H1 (cell line): ENCODE results near the gene WDFY4. TPM values are rescaled to one million over a fixed set of nuclear protein-coding genes. Genes with fewer than 3 reads are reported as not detected.

Experiments
- CTCF ChIA-PET: fragments of 300-600 bp; sonication (Branson Sonifier 250); formaldehyde crosslinking; loops from one replicate; lab custom pipeline; 2021; ENCODE audit not compliant: partially characterized antibody; lab: Charles Lee
- POLR2A ChIA-PET: fragments of 300-600 bp; sonication (Branson Sonifier 250); formaldehyde crosslinking; loops from one replicate; lab custom pipeline; 2021; ENCODE audit warnings: inconsistent platforms; ENCODE audit not compliant: partially characterized antibody; lab: Charles Lee
- DNase-seq, 2 experiments: peaks; one replicate each; pipeline versions ENCODE4 v3.0.0 to v3.0.0-alpha.2; 2010 to 2022; ENCODE audit warnings: low spot score in 2 of 2, low read depth in 1 of 2, mixed read lengths in 1 of 2
- FAIRE-seq: peaks from 2 replicates; lab custom pipeline; 2011; peaks lifted over from hg19 to GRCh38; lab: Jason Lieb, UNC
- H2AFZ ChIP-seq: 2 replicates; pipeline ENCODE4 v1.8.1; 2012; ENCODE audit warnings: low read length, inconsistent platforms
- H2AK5ac ChIP-seq: 2 replicates; pipeline ENCODE4 v1.6.1; 2013; ENCODE audit warnings: low read depth, low read length
- H2BK120ac ChIP-seq: replicated peaks from 2 replicates; pipeline ENCODE3; 2013; ENCODE audit warnings: low read depth, low read length, inconsistent platforms
- H2BK12ac ChIP-seq: 2 replicates; pipeline ENCODE4 v1.6.1; 2013; ENCODE audit warnings: low read depth, low read length
- H2BK15ac ChIP-seq: 2 replicates; pipeline ENCODE4 v1.6.1; 2013; ENCODE audit warnings: low read length
- H2BK20ac ChIP-seq: 2 replicates; pipeline ENCODE4 v1.6.1; 2013; ENCODE audit warnings: low read length
- H2BK5ac ChIP-seq: 2 replicates; pipeline ENCODE4 v1.6.1; 2013; ENCODE audit warnings: low read depth, low read length
- H3K14ac ChIP-seq: 2 replicates; pipeline ENCODE4 v1.6.1; 2013; ENCODE audit warnings: inconsistent platforms; ENCODE audit not compliant: insufficient read length
- H3K18ac ChIP-seq: 2 replicates; pipeline ENCODE4 v1.6.1; 2013; ENCODE audit warnings: low read length; ENCODE audit errors: extremely low read depth
- H3K23ac ChIP-seq: 2 replicates; pipeline ENCODE4 v1.6.1; 2013; ENCODE audit warnings: inconsistent platforms; ENCODE audit not compliant: insufficient read length
- H3K23me2 ChIP-seq: 2 replicates; pipeline ENCODE4 v1.6.1; 2013; ENCODE audit warnings: low read depth, low read length
- H3K27ac ChIP-seq: 2 replicates; pipeline ENCODE4 v1.6.1; 2011; ENCODE audit warnings: low read depth, low read length, inconsistent platforms
- H3K27me3 ChIP-seq, 4 experiments: replicated peaks in 1 of 4; 1 replicate in 1 of 4; 2 replicates in 3 of 4; pipeline versions ENCODE4 v1.6.1 to v1.8.1; 2011 to 2013; ENCODE audit warnings: low read length in 3 of 4, mild to moderate bottlenecking in 3 of 4, inconsistent platforms in 2 of 4, mixed read lengths in 2 of 4, moderate library complexity in 1 of 4; ENCODE audit not compliant: control insufficient read depth in 3 of 4, insufficient read depth in 3 of 4; ENCODE audit errors: extremely low read depth in 1 of 4
- H3K36me3 ChIP-seq, 4 experiments: 2 replicates each; pipeline versions ENCODE4 v1.6.1 to v1.8.1; 2011 to 2013; ENCODE audit warnings: mild to moderate bottlenecking in 4 of 4, low read length in 3 of 4, moderate library complexity in 2 of 4, control low read depth in 1 of 4, inconsistent platforms in 1 of 4; ENCODE audit not compliant: insufficient read depth in 4 of 4, control insufficient read depth in 2 of 4
- H3K4ac ChIP-seq: replicated peaks from 2 replicates; pipeline ENCODE3; 2013; ENCODE audit warnings: low read length, low read depth, mixed read lengths, inconsistent platforms; ENCODE audit not compliant: insufficient read length
- H3K4me1 ChIP-seq, 4 experiments: replicated peaks in 1 of 4; 1 replicate in 1 of 4; 2 replicates in 3 of 4; pipeline versions ENCODE4 v1.6.1 to v1.8.1; 2011 to 2013; ENCODE audit warnings: low read length in 3 of 4, inconsistent platforms in 2 of 4, mixed read lengths in 1 of 4; ENCODE audit not compliant: insufficient read depth in 4 of 4, control insufficient read depth in 3 of 4
- H3K4me2 ChIP-seq, 2 experiments: 2 replicates each; pipeline versions ENCODE4 v1.6.1 to v1.8.1; 2011 to 2013; ENCODE audit warnings: low read depth in 2 of 2, low read length in 2 of 2, control low read depth in 1 of 2, inconsistent platforms in 1 of 2, mild to moderate bottlenecking in 1 of 2; ENCODE audit not compliant: insufficient read depth in 1 of 2
- H3K4me3 ChIP-seq, 4 experiments: fragments of 200-600, 300-600 bp in 1 of 4; sonication (generic), shearing (Covaris generic), sonication (Bioruptor Twin) in 1 of 4; 2 replicates each; pipeline versions ENCODE4 v1.5.1 to v1.8.1; 2011 to 2016; ENCODE audit warnings: low read length in 4 of 4, low read depth in 3 of 4, control low read depth in 2 of 4, inconsistent platforms in 2 of 4, mild to moderate bottlenecking in 2 of 4, mixed read lengths in 1 of 4, moderate library complexity in 1 of 4; ENCODE audit not compliant: insufficient read depth in 2 of 4; ENCODE audit errors: extremely low read depth in 1 of 4
- H3K56ac ChIP-seq: replicated peaks from 2 replicates; pipeline ENCODE3; 2013; ENCODE audit warnings: low read depth, mild to moderate bottlenecking, mixed read lengths, low read length, inconsistent platforms; ENCODE audit not compliant: insufficient read length
- H3K79me1 ChIP-seq: 2 replicates; pipeline ENCODE4 v1.6.1; 2013; ENCODE audit warnings: low read depth, low read length, control low read depth
- H3K79me2 ChIP-seq, 2 experiments: 2 replicates each; pipeline versions ENCODE4 v1.6.1 to v1.8.1; 2012 to 2013; ENCODE audit warnings: low read length in 2 of 2, mild to moderate bottlenecking in 2 of 2, inconsistent platforms in 1 of 2; ENCODE audit not compliant: insufficient read depth in 2 of 2, control insufficient read depth in 1 of 2
- H3K9ac ChIP-seq, 4 experiments: replicated peaks in 1 of 4; 1 replicate in 1 of 4; 2 replicates in 3 of 4; pipeline versions ENCODE4 v1.6.1 to v1.8.1; 2011 to 2013; ENCODE audit warnings: low read depth in 3 of 4, low read length in 3 of 4, control low read depth in 2 of 4, mild to moderate bottlenecking in 2 of 4, moderate library complexity in 2 of 4, inconsistent platforms in 1 of 4; ENCODE audit errors: extremely low read depth in 1 of 4
- H3K9me3 ChIP-seq, 2 experiments: 2 replicates each; pipeline versions ENCODE4 v1.6.1 to v1.8.1; 2012 to 2013; ENCODE audit warnings: mild to moderate bottlenecking in 2 of 2, moderate library complexity in 2 of 2, control low read depth in 1 of 2, inconsistent platforms in 1 of 2, low read depth in 1 of 2, low read length in 1 of 2, mixed read lengths in 1 of 2; ENCODE audit not compliant: insufficient read depth in 2 of 2
- H4K20me1 ChIP-seq, 2 experiments: replicated peaks in 1 of 2; 2 replicates each; pipeline versions ENCODE3 to v1.8.1; 2011 to 2013; ENCODE audit warnings: inconsistent platforms in 2 of 2, low read length in 2 of 2, mild to moderate bottlenecking in 1 of 2; ENCODE audit not compliant: insufficient read depth in 2 of 2, control insufficient read depth in 1 of 2
- H4K5ac ChIP-seq: 2 replicates; pipeline ENCODE4 v1.6.1; 2013; ENCODE audit warnings: low read length, low read depth, mixed read lengths, inconsistent platforms; ENCODE audit not compliant: insufficient read length
- H4K8ac ChIP-seq: 2 replicates; pipeline ENCODE4 v1.8.0; 2013; ENCODE audit warnings: mild to moderate bottlenecking, moderate library complexity, low read length, inconsistent platforms; ENCODE audit not compliant: insufficient read depth; ENCODE audit errors: extremely low read depth
- H4K91ac ChIP-seq: replicated peaks from 2 replicates; pipeline ENCODE3; 2013; ENCODE audit warnings: low read length, mixed read lengths, inconsistent platforms; ENCODE audit not compliant: insufficient read length
- BRCA1 ChIP-seq: IDR thresholded peaks from 2 replicates; pipeline ENCODE4 v1.6.1; 2012; ENCODE audit warnings: low read depth, low read length, improper control_type of control experiment
- WGBS, 2 experiments: shearing (Covaris generic) in 1 of 2; methylation state at CpG; one replicate each; pipeline versions ENCODE4 v1.1.6 to v1.1.7; 2013 to 2015; ENCODE audit warnings: low lambda C conversion rate in 2 of 2, mixed read lengths in 2 of 2, inconsistent platforms in 1 of 2, low coverage in 1 of 2, missing lambda C conversion rate in 1 of 2; ENCODE audit not compliant: insufficient replicate concordance in 2 of 2, insufficient coverage in 1 of 2, insufficient read length in 1 of 2; ENCODE audit errors: extremely low coverage in 1 of 2, missing lambda C conversion rate in 1 of 2; 5-methylcytosine and 5-hydroxymethylcytosine counted together
- polyA plus RNA-seq, 7 experiments: library from polyadenylated mRNA; depleted of rRNA in 3 of 7; stranded (reverse) in 5 of 7; unstranded in 2 of 7; fragments of >200 nt in 5 of 7; fragments of 200-250 nt in 2 of 7; gene quantifications; 1 replicate in 5 of 7; 2 replicates in 1 of 7; 4 replicates in 1 of 7; pipeline versions ENCODE4 v1.2.1 to v1.2.3, GENCODE V29; 2011 to 2013; ENCODE audit warnings: missing spikeins in 2 of 7, mixed read lengths in 2 of 7
- total RNA-seq: library from RNA; stranded (reverse); fragmentation: NEBNext Ultra II Directional; extraction: Animal tissue kit (Norgen Biotek cat#: 25700); gene quantifications from 2 replicates; pipeline ENCODE4 v1.2.1, GENCODE V29; 2021

WDFY4 gene
- total and polyA plus RNA-seq, 2 of the 8 experiments (the other 6 are each of a cell fraction or from before 2014, with no cell fraction given): not detected

DNA sequence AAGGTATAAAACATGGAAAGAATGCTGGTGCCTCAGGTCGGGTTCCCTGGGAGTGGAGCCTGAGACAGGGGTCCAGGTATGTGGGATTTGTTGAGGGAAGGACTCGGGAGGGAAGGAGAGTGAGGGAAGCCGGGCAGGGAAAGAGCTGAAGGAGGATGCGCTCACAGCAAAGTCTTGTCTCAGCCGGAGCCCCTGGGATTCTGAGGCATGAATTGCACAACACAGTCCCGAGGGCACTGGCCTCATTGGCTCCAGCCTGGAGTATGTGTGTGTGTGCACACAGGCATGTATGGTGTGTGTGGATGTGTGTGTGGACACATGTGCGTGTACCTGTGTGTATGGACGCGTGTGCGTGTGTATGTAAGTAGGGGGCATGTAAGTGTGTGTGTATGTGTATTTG lies 87.4 kb downstream of the WDFY4 start:
- FAIRE-seq (no peak), DNase-seq (no peak)
- H4K20me1 ChIP-seq: peaks cover 0 to 2% of the 10 kb centered on the region in 2 experiments
- H2BK15ac ChIP-seq: peak overlapping the region; percentile 98; the same call in 1 of the 2 replicates
- no peak overlapping the region for H3K4me3 ChIP-seq
- no peaks in the 10 kb centered on the region for H3K36me3 ChIP-seq
- no peak overlapping the region for H2BK20ac ChIP-seq
- H3K9ac ChIP-seq: no peak overlapping the region
- H3K79me2 ChIP-seq: no peaks in the 10 kb centered on the region
- no peak overlapping the region for H2BK5ac ChIP-seq
- no peak overlapping the region for H3K14ac ChIP-seq
- no peak overlapping the region for H3K56ac ChIP-seq
- no peak overlapping the region for H3K4ac ChIP-seq
- H3K18ac ChIP-seq: no peak overlapping the region
- whole genome bisulfite sequencing, 2 experiments: 85% methylated on average over 10 of the region's 10 CpGs; no CpG with 5 or more reads in 1 of the 2 experiments
- peak overlapping the region; percentile 50; the same call in 1 of the 2 replicates for H2BK12ac ChIP-seq
- H3K23me2 ChIP-seq: no peaks in the 10 kb centered on the region
- no peaks in the 10 kb centered on the region for H3K27me3 ChIP-seq
- H4K91ac ChIP-seq: no peak overlapping the region
- POLR2A ChIA-PET: no interaction called here
- no peaks in the 10 kb centered on the region for H3K79me1 ChIP-seq
- H3K4me1 ChIP-seq: peaks cover 0 to 2% (median 0%) of the 10 kb centered on the region in 4 experiments; a peak in 3 of 7 replicates
- H3K23ac ChIP-seq: no peak overlapping the region
- H2AFZ ChIP-seq: no peak overlapping the region
- no peak overlapping the region for H2BK120ac ChIP-seq
- H3K4me2 ChIP-seq: no peak overlapping the region
- H3K9me3 ChIP-seq: no peaks in the 10 kb centered on the region
- no peak overlapping the region for H3K27ac ChIP-seq
- CTCF ChIA-PET: interaction anchor here (0.7 to 1.2 kb wide), 2 partner anchors 17 to 523 kb away, joined by 3 read pairs; no protein-coding TSS in a partner anchor
- H4K8ac ChIP-seq: no peak overlapping the region
- 0 out of 2 replicates have a peak overlapping the region, but pooled peaks have one; percentile 95 for H2AK5ac ChIP-seq
- no peak overlapping the region for H4K5ac ChIP-seq
- no peak for TF ChIP-seq BRCA1
